K562 (cell line): ENCODE measurements around the gene TYMP. TPM values are rescaled to one million over a fixed set of nuclear protein-coding genes. Genes with fewer than 3 reads are reported as not detected.

Experiments used
- GTF2E2 ChIP-seq: fragments of 200-800 bp; sonication (Bioruptor generic); IDR thresholded peaks from 2 replicates; pipeline ENCODE4 v1.6.1; 2016; ENCODE audit warnings: missing genetic modification characterization, missing compliant biosample characterization
- ZNF449 ChIP-seq: fragments of 250-450 bp; sonication (Bioruptor Pico); IDR thresholded peaks from 2 replicates; pipeline ENCODE4 v1.8.0; 2022; ENCODE audit warnings: moderate library complexity, mild to moderate bottlenecking, inconsistent platforms
- polyA plus RNA-seq, 8 experiments: library from polyadenylated mRNA; depleted of rRNA in 4 of 8; stranded (reverse) in 5 of 8; unstranded in 3 of 8; fragments of >200 nt; fragmentation: Nextera tagmentation in 2 of 8; fragmentation: Illumina TruSeq in 1 of 8; extraction: Ambion mirVana in 2 of 8; extraction: Trizol in 1 of 8; gene quantifications; 2 replicates each; pipeline versions ENCODE4 v1.2.1 to v1.2.3, GENCODE V29; 2011 to 2014; ENCODE audit warnings: inconsistent platforms in 1 of 8, missing spikeins in 1 of 8
- total RNA-seq, 7 experiments: library from RNA; depleted of rRNA in 6 of 7; stranded (reverse); fragments of >200 nt in 6 of 7; fragmentation: Illumina TruSeq in 2 of 7; extraction: Trizol in 2 of 7; gene quantifications; 2 replicates each; pipeline versions ENCODE4 v1.2.1 to v1.2.3, GENCODE V29; 2011 to 2021; ENCODE audit warnings: low replicate concordance in 1 of 7
- TF ChIP-seq, protein P1 (sequence below): fragments of 450-650 bp; conservative IDR thresholded peaks from 2 replicates; pipeline ENCODE4 v1.6.1; 2016; ENCODE audit warnings: missing genetic modification characterization, low read depth, mild to moderate bottlenecking, control low read depth, missing compliant biosample characterization
- TF ChIP-seq, protein P2 (sequence below): sonication (generic); formaldehyde crosslinking; IDR thresholded peaks from 2 replicates; pipeline ENCODE4 v1.8.0; 2022; ENCODE audit warnings: missing genetic modification reagents, mild to moderate bottlenecking, moderate library complexity, borderline replicate concordance

Gene TYMP
- total and polyA plus RNA-seq, 9 of the 15 experiments (the other 6 are each of a cell fraction or from before 2014, with no cell fraction given), result 0.03 to 4.0 (median 2.4) TPM; not detected in 4

DNA sequence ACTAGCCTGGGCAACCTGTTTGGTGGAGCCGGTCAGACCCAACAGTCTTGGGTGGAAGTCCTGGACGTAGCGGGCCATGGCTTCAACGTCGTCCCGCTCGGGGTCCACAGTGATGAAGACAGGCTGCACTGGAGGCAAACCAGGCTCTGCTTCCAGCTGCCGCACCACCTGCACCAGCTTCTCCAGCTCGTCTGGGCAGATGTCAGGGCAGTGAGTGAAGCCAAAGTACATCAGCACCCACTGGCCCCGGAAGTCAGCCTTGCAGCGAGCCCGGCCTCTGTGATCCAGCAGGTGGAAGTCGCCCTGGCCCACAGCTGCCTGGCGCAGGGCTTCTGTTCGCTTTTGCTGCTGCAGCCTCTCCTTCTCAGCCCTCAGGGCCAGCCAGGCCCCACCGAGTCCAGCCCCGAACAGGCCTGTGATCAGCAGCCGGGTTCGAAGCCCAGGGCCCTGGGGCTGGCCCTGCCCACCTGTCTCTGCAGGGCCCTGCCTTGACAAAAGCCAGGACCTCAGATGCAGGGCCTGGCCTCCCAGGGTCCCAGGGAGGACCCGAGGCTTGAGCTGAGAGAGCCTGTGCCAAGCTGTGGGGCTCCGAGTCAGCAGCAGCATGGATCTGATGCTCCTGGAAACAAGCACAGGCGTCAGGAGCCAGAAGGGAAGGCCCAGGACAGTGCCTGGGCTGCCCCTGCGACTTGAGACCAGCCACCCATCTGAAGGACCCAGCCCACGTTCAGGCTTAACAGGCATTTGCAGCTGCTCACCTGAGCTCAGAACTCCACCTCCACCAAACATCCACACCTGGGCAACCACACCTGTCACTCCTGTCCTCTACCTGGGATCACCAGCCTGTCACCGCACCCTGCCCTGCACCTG is 5.8 kb downstream of the TYMP start (continued):
- TF ChIP-seq, protein P1, sequence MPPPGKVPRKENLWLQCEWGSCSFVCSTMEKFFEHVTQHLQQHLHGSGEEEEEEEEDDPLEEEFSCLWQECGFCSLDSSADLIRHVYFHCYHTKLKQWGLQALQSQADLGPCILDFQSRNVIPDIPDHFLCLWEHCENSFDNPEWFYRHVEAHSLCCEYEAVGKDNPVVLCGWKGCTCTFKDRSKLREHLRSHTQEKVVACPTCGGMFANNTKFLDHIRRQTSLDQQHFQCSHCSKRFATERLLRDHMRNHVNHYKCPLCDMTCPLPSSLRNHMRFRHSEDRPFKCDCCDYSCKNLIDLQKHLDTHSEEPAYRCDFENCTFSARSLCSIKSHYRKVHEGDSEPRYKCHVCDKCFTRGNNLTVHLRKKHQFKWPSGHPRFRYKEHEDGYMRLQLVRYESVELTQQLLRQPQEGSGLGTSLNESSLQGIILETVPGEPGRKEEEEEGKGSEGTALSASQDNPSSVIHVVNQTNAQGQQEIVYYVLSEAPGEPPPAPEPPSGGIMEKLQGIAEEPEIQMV, result no peak
- no peak for TF ChIP-seq GTF2E2 (tag)
- TF ChIP-seq, protein P2, sequence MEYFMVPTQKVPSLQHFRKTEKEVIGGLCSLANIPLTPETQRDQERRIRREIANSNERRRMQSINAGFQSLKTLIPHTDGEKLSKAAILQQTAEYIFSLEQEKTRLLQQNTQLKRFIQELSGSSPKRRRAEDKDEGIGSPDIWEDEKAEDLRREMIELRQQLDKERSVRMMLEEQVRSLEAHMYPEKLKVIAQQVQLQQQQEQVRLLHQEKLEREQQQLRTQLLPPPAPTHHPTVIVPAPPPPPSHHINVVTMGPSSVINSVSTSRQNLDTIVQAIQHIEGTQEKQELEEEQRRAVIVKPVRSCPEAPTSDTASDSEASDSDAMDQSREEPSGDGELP (CRISPR knock-in tag), result 0 out of 2 replicates have a peak, but pooled peaks have one; percentile 16
- TF ChIP-seq ZNF449 (CRISPR knock-in tag), result no peak
- TF ChIP-seq, all 486 proteins: peak for 8
